ENCODE results near the gene TNS1.
"Not testable (repeated sequence)": the region's sequence is repeated elsewhere in the genome, so short reads cannot be mapped to it uniquely, and the experiment has no call there.

The TNS1 gene

DNA sequence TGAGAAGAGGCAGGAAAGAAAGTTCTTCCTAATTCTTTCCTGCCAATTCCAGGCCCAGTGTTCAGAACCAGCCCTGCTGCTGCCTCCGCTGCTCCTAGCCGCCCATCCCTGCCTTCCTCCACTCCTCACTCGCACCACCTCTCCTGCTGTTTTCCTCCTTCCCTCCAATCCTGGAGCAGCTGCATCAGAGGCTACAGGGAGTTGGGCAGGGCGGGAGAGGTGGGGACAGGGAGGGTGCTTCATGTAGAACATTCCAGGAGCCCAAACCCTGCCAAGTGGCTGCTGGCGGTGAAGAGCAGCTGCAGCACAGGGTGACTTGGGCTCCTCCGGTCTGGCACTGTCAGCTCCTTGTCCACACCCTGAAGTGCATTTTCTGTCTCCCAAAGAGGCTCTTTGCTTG is 176.3 kb downstream of the TNS1 start:
- no peak for DNase-seq

GRCh38 chr2:217825469-217826235 is 177.1 kb downstream of the TNS1 start:
- no peak for DNase-seq

GRCh38 chr2:217824223-217824622 is 178.6 kb downstream of the TNS1 start:
- DNase-seq = no peak

- no peak for DNase-seq
These were observed 179.2 kb downstream of the TNS1 start for GRCh38 chr2:217823626-217824025.

GRCh38 chr2:217822296-217823252 is 180.2 kb downstream of the TNS1 start:
- no peak for DNase-seq

DNA sequence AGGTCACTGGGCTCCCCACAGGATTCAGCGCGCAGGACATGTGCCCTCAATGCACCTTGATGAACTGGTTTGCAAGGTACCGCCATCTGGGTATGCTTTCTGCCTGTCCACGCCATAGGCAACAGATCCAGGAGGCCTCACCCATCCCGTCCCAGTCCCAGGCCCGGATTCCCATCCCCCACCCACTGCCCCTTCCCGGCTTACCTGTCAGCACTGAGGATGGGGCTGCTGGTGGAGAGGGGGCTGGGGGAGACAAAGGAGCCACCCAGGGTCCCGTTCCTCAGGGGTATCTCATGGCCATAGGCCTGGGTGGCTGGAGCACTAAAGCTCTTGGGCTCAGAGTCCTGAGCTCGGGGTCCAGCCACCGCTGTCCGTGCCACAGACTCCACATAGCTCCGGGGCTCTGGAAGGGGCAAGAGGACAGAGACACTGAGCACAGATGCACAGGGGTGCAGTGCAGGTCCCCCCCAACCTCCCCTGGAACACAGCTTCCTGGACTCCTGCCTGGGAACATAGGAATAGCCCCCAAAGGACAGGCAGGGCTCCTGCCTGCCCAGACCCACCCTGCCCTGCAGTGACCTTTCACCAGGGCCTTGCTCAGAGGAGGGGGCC is 181.2 kb downstream of the TNS1 start:
- no peak for DNase-seq

GRCh38 chr2:217820904-217821303 is 181.9 kb downstream of the TNS1 start:
- DNase-seq = no peak

DNA sequence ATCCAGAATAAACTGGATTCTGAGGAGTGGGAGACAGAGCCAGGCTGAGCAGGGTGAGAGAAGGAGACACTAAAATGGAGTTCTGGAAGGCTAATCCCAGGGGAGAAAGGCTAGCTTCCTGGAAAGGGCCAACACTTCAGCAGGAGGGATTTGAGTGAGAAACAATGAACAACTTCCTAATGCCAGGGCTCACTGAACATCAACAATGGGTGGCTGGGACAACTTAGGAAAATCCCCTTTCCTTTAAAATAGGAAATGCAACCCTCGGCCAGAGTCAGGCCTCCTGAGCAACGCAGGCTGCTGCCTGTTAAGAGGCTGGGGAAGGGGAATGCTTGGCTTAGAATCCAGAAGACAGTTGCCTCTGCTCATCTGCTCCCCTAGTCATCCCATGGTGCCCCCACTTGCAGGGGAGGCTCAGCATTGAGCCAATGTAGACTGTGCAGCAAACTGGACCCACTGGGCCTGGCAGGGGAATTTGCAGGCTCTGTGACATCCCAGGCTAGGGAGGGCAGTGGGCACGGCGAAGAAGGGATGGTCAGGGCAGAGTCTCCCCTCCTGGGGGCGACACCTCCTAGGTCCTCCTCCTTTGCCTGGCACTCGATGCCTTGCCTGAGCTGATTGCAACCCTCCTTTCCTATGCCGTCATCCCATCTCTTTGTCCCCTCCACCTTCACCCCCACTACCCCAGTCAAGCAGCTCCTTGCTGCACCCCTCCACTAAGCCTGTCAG is 182.5 kb downstream of the TNS1 start:
- peak; percentile 68 to 76 (median 70) for DNase-seq

GRCh38 chr2:217818293-217818850 is 184.4 kb downstream of the TNS1 start:
- no peak for DNase-seq

DNA sequence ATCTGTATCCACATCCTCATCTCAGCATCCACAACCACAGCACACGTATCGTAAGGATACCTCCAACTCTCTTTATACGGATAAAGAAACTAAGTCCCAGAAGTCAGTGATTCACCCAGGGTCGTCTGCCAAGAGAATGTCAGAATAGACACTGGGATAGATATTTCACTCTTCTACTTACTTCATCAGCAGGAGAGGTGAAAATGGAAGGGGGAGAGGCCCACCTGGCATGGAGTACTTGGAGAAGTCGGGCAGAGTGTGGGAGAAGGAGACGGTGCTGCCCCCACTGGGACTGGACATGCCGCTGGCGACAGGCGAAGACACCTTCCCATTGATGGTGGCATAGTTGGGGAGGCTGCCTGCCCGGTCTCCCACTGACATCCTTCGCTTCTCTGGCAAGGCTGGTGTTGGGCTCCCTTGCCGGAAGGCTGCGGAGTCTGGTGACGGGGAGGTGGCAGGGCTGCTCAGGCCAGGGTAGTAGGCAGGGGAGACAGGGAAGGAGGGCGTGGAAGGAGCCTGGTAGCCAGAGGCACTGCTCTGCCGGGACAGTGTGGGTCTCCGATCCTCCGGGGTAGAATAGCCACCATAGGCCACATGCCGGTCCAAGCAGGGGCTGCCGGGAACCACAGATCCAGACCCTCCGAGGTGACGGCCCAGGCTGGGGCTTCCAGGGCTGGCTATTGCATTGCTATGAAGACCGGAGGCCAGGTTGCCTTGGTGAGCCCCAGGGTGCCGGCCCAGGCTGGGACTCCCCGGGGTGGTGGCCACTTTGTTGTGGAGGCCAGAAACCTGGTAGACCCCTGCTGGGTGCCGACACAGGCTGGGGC is 185.1 kb downstream of the TNS1 start:
- DNase-seq = no peak

DNA sequence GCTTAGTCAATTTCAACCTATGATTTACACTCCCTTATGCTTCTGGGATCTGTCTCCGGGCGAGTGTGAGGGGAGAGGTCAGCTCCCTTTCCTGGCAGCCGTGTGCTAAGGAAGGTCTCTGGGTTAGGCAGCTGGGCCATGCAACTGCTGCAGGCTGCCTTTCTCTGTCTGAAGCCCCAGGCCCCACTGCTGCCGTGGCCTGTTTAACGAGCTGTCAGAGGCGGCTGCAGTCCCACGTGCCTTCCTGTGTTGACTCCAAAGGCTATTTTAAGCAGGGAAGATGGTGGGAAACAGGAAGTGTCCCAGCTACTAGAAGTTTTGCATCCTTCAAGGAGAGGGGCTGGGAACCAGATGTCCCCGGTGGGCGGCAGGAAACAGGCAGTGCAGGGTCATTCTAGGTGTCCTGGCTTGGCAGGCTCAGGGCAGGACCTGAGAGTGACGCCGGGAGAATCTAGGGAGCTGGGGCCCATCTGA is 186.4 kb downstream of the TNS1 start:
- peak; percentile 46 to 58 (median 53) for DNase-seq

DNA sequence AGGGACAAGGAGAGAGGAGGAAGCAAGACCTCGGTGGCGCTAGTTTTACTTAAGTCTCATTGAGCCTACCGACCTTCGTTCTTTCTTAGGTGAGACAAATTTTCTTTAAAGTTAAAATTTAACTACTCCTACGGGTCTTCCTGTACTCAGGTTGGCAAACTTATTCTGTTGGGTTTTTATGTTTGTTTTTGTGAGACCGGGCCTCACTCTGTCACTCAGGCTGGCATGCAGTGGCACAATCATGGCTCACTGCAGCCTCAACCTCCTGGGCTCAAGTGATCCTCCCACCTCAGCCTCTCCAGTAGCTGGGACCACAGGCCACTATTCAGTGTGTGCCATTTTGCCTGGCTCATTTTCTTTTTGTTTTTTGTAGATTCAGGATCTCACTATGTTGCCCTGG is 189.0 kb downstream of the TNS1 start:
- no peak for DNase-seq

DNA sequence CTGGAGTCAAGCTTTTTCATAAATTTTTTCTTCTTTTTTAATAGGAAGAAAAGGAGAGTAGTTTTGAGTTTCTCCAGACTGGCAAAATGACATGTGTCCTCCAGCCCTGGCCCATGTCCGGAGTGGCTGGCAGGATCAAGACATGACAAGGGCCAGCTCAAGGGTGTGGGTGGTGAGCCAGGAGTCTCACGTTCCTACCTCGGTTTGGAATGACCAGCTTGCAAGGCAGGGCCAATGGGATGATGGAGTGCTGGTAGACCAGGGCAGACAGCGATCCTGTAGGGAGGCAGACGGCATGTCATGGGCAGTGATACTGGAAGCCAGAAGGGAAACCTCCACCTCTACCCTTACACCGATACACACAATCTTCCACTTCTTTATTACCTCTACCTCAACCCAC is 190.6 kb downstream of the TNS1 start:
- no peak for DNase-seq

DNA sequence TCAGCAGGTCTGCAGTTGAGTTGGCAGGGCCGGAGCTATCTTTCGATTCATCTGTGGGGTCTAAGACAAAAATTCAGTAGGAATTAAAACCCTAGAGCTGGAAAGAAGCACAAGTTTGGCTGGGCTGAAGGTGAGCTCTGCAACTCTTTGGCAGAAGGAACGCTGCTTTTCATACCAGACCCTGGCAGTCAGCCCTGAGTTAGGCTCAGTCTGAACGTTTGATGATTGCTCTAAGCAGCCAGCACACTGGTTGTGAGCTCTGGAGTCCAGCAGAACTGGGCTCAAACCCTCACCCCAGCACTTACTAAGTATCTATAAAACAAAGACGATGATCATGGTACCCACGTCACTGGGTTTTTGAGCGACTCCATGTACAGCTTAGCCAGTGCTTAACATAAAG is 192.5 kb downstream of the TNS1 start:
- DNase-seq = no peak

- DNase-seq = no peak
These were observed 193.1 kb downstream of the TNS1 start for GRCh38 chr2:217809736-217810135.

GRCh38 chr2:217808967-217809366 is 193.8 kb downstream of the TNS1 start:
- DNase-seq = not testable (repeated sequence)

DNA sequence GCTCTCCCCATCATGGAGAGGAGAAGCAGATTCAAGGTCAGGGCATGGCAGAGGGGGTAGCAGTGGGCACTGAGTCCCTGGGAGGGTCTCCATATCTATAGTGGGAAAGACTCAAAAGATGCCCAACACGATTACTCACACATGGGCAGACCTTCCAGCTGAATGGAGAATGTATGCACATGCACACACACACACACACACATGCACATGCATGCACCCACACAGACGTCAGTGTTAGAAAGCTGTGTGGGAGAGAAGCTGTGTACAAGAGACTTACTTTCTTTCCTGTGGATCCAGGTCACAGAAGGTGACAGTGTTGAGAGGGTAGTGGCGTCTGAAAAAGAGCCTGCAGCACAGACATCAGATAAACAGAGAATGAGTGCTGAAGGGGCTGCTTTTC is 194.5 kb downstream of the TNS1 start:
- no peak for DNase-seq

DNA sequence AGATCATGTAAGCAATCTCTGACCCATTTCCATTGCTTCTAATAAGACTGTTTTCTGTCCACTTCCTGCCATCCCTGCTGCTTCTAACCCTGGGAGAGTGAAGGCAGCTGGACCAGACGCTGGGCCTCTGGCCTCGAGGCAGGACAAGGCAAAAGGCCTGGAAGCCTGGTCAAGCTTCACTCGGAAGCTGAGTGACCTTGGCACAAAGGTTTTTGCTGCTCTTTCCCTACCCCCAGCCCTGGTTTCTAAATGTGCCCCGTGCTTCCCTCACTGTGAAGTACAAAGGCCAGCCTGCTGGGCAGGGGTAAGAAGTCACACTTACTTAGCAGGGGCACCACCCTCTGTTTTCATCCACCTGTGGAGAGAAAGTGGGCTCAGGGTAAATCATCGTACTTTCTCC is 195.0 kb downstream of the TNS1 start:
- no peak for DNase-seq

GRCh38 chr2:217807025-217807424 is 195.8 kb downstream of the TNS1 start:
- no peak for DNase-seq

- DNase-seq = peak; percentile 69 to 73 (median 70)
These were observed 196.4 kb downstream of the TNS1 start for GRCh38 chr2:217806482-217806765.

DNA sequence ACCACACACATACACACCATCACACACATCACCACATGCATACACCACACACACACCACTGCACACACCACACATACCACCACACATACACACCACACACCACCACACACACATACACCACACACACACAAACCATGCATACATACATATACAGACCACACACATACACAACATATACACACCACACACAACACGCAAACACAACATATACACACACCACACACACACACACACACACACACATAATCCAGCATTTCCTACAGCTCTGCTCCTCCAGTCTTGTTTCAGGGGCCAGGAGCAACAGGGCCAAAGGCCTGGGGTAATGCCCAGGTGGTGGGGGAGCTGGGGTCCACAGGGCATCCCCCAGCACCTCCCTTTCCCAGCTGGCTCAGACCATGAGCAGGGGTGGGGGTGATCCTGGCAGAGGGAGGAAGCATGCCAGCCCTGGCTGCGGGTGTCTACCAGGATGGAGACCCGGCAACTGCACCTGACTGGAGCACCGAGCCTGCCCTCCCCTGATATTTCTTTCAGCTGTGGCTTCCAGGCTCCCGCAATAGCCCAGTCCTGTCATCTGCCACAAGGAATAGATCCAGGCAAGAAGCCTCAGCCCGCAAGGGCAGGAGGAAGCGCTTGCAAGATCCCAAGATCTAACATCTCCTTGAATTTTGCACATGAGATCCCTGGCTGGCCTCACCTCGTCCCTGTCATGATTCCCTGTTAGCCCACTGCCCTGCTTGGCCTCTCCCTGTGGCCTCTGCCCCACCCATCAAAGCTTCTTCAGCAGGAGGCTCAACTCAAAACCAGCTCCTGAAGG is 196.9 kb downstream of the TNS1 start:
- DNase-seq = no peak

Measured in suppressor macrophage treated with lipopolysaccharide for 1 hour (primary cell).